ENCODE results near the gene LDLRAP1.

The LDLRAP1 gene

GRCh38 chr1:25525361-25525688, 18.1 kb upstream of the LDLRAP1 start:
- DNase-seq (ENCODE audit: extremely low read depth, low read depth) = no peak

GRCh38 chr1:25526753-25527152, 16.7 kb upstream of the LDLRAP1 start:
- TF ChIP-seq CTCF (IDR thresholded peaks at IDR 0.05; ENCODE audit: low read depth, low read length) = no peak
- DNase-seq (ENCODE audit: extremely low read depth, low read depth) = no peak

More at GRCh38 chr1:25525361-25525688, 18.1 kb upstream of the LDLRAP1 start:
- TF ChIP-seq CTCF (IDR thresholded peaks at IDR 0.05; ENCODE audit: low read depth, low read length) = no peak

DNA sequence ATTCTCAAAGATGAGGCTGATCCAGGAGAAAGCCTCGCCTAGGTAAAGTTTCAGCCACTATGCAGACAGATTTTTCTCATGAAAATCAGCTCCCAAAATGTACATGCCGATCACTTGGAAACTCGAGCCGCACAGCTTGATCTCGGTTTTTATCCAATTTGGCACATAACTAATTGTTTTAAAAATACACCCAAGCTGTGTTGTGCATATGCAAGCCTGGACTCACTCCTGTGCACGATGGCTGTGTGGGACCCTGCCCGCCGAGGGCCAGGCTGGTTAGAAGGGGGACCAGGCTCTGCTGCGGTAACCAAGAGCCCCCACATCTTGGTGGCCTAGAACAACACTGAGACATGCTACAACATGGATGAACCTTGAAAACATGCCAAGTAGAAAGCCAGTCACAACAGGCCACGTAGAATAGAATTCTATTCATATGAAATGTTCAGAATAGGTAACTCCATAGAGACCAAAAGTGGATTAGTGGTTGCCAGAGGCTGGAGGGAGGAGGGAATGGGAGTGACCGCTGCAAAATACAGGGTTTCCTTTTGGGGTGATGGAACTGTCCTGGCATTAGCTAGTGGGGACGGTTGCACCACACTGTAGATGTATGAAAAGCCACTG, 16.1 kb upstream of the LDLRAP1 start:
- no peak for DNase-seq (ENCODE audit: extremely low read depth, low read depth)
- TF ChIP-seq CTCF (IDR thresholded peaks at IDR 0.05; ENCODE audit: low read depth, low read length) = no peak

DNA sequence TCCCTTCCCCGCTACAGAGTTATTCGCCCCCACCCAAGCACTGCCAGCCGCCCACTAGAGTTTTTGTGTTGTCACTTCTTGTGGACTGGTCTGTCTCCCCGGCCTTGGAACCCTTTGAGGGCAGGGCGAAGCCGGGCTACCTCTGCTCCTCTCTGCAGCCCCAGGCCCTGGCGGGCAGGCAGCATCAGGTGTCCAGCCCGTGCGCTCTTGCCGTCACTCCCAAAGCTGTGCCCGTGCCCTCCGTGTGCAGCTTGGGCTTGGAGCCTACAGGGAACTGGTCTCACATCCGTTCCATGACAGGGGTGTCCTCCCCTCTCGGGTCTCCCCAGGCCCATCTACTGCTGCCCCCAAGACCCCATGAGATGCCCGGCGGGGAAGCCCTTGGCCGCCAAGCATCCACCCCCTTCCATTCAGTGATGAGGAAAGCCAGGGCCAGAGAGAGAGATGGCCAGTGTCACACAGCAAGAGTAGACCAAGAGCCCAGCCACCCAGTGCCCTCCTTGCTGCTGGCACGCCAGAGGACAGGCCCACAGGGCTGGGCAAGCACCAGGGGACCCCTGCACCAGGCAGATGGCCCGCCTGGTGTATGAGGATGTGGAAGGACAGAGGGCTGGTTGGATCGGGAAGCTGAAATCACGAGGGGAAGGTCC, 15.3 kb upstream of the LDLRAP1 start:
- no peak for TF ChIP-seq CTCF (IDR thresholded peaks at IDR 0.05; ENCODE audit: low read depth, low read length)
- DNase-seq (ENCODE audit: extremely low read depth, low read depth) = no peak

GRCh38 chr1:25528881-25529517, 14.4 kb upstream of the LDLRAP1 start:
- no peak for TF ChIP-seq CTCF (IDR thresholded peaks at IDR 0.05; ENCODE audit: low read depth, low read length)
- DNase-seq (ENCODE audit: extremely low read depth, low read depth) = no peak

DNA sequence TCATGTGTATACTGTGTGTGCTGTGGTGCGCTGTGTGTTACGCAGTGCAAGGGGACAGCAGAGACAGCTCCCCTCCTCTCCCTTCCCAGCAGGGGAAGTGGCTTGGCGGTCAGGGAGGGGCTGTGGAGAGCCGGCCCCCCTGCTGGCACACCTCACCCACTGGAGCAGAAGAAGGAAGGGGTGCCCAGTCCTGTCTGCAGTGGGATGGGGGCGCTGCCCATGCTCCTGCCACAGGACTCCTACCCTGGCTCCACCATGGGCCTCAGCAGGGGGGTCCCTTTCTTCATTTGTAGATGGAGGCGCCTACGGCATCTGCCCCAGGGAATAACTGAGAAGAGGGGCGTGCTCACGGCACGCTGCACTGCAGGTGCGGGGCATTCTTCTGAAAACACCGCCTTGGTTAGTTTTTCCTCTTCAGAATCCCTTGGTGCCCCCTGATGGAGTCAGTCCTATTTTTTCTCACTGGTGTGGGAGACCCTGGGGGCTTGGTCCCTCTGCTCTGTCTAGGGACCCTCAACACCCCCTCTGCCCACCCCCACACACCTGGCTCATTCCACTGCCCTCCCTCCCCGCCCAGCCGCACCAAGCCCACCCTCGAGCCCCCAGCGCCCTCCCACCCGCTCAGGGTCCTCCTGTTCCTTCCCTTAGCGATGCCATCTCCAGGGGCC, 13.8 kb upstream of the LDLRAP1 start:
- no peak for TF ChIP-seq CTCF (IDR thresholded peaks at IDR 0.05; ENCODE audit: low read depth, low read length)
- no peak for DNase-seq (ENCODE audit: extremely low read depth, low read depth)
